ENCODE measurements around the gene ELL2.

The ELL2 gene

GRCh38 chr5:95973793-95974325 lies 12.2 kb upstream of the ELL2 start:
- H3K4me1 ChIP-seq (ENCODE audit: control insufficient read depth, insufficient read depth, low read length) = no peaks in the 10 kb centered on the region
- H3K9ac ChIP-seq (ENCODE audit: low read length) = no peak overlapping the region
- H3K4me3 ChIP-seq (ENCODE audit: low read length) = no peak overlapping the region
- H3K27me3 ChIP-seq (ENCODE audit: control insufficient read depth, insufficient read depth, low read length) = no peaks in the 10 kb centered on the region
- H3K27ac ChIP-seq (ENCODE audit: low read depth, low read length) = no peak overlapping the region
- H3K36me3 ChIP-seq (ENCODE audit: control insufficient read depth, insufficient read depth, low read length) = no peaks in the 10 kb centered on the region

- H3K36me3 ChIP-seq (ENCODE audit: control insufficient read depth, insufficient read depth, low read length) = no peaks in the 10 kb centered on the region
- no peak overlapping the region for H3K27ac ChIP-seq (ENCODE audit: low read depth, low read length)
- H3K27me3 ChIP-seq (ENCODE audit: control insufficient read depth, insufficient read depth, low read length) = no peaks in the 10 kb centered on the region
- H3K4me3 ChIP-seq (ENCODE audit: low read length) = no peak overlapping the region
- H3K9ac ChIP-seq (ENCODE audit: low read length) = no peak overlapping the region
- no peaks in the 10 kb centered on the region for H3K4me1 ChIP-seq (ENCODE audit: control insufficient read depth, insufficient read depth, low read length)
Observed at GRCh38 chr5:95972196-95972595, 10.5 kb upstream of the ELL2 start.

- no peak overlapping the region for H3K9ac ChIP-seq (ENCODE audit: low read length)
- no peaks in the 10 kb centered on the region for H3K4me1 ChIP-seq (ENCODE audit: control insufficient read depth, insufficient read depth, low read length)
- H3K4me3 ChIP-seq (ENCODE audit: low read length) = no peak overlapping the region
- no peaks in the 10 kb centered on the region for H3K36me3 ChIP-seq (ENCODE audit: control insufficient read depth, insufficient read depth, low read length)
- no peak overlapping the region for H3K27ac ChIP-seq (ENCODE audit: low read depth, low read length)
- no peaks in the 10 kb centered on the region for H3K27me3 ChIP-seq (ENCODE audit: control insufficient read depth, insufficient read depth, low read length)
Observed at GRCh38 chr5:95970359-95970704, 8.7 kb upstream of the ELL2 start.

- no peak overlapping the region for H3K4me3 ChIP-seq (ENCODE audit: low read length)
- no peaks in the 10 kb centered on the region for H3K27me3 ChIP-seq (ENCODE audit: control insufficient read depth, insufficient read depth, low read length)
Observed at GRCh38 chr5:95969651-95970358, 8.2 kb upstream of the ELL2 start.

GRCh38 chr5:95969055-95969454 lies 7.4 kb upstream of the ELL2 start:
- H3K27me3 ChIP-seq (ENCODE audit: control insufficient read depth, insufficient read depth, low read length) = no peaks in the 10 kb centered on the region
- no peak overlapping the region for H3K9ac ChIP-seq (ENCODE audit: low read length)
- H3K27ac ChIP-seq (ENCODE audit: low read depth, low read length) = no peak overlapping the region
- no peaks in the 10 kb centered on the region for H3K36me3 ChIP-seq (ENCODE audit: control insufficient read depth, insufficient read depth, low read length)
- no peaks in the 10 kb centered on the region for H3K4me1 ChIP-seq (ENCODE audit: control insufficient read depth, insufficient read depth, low read length)
- H3K4me3 ChIP-seq (ENCODE audit: low read length) = no peak overlapping the region

More at GRCh38 chr5:95969651-95970358, 8.2 kb upstream of the ELL2 start:
- no peak overlapping the region for H3K27ac ChIP-seq (ENCODE audit: low read depth, low read length)
- H3K36me3 ChIP-seq (ENCODE audit: control insufficient read depth, insufficient read depth, low read length) = no peaks in the 10 kb centered on the region
- no peak overlapping the region for H3K9ac ChIP-seq (ENCODE audit: low read length)
- H3K4me1 ChIP-seq (ENCODE audit: control insufficient read depth, insufficient read depth, low read length) = no peaks in the 10 kb centered on the region

- Histone ChIP-seq H3K27me3 (ENCODE audit: control insufficient read depth, insufficient read depth, low read length) (no peaks in the 10 kb centered on the region), H3K27ac (ENCODE audit: low read depth, low read length) (no peak overlapping the region), H3K36me3 (ENCODE audit: control insufficient read depth, insufficient read depth, low read length) (no peaks in the 10 kb centered on the region), H3K4me3 (ENCODE audit: low read length) (no peak overlapping the region), H3K4me1 (ENCODE audit: control insufficient read depth, insufficient read depth, low read length) (no peaks in the 10 kb centered on the region), H3K9ac (ENCODE audit: low read length) (no peak overlapping the region)
Observed at GRCh38 chr5:95967236-95967635, 5.6 kb upstream of the ELL2 start.

- H3K27me3 ChIP-seq (ENCODE audit: control insufficient read depth, insufficient read depth, low read length) = no peaks in the 10 kb centered on the region
- H3K9ac ChIP-seq (ENCODE audit: low read length) = no peak overlapping the region
Observed at GRCh38 chr5:95966005-95966404, 4.4 kb upstream of the ELL2 start.

GRCh38 chr5:95963650-95964410 lies 2.2 kb upstream of the ELL2 start:
- Histone ChIP-seq H3K36me3 (ENCODE audit: control insufficient read depth, insufficient read depth, low read length) (no peaks in the 10 kb centered on the region), H3K4me3 (ENCODE audit: low read length) (no peak overlapping the region), H3K9ac (ENCODE audit: low read length) (no peak overlapping the region), H3K4me1 (ENCODE audit: control insufficient read depth, insufficient read depth, low read length) (peaks cover 7% of the 10 kb centered on the region), H3K27me3 (ENCODE audit: control insufficient read depth, insufficient read depth, low read length) (no peaks in the 10 kb centered on the region), H3K27ac (ENCODE audit: low read depth, low read length) (no peak overlapping the region)

More at GRCh38 chr5:95966005-95966404, 4.4 kb upstream of the ELL2 start:
- Histone ChIP-seq H3K4me3 (ENCODE audit: low read length) (no peak overlapping the region), H3K4me1 (ENCODE audit: control insufficient read depth, insufficient read depth, low read length) (no peaks in the 10 kb centered on the region), H3K36me3 (ENCODE audit: control insufficient read depth, insufficient read depth, low read length) (no peaks in the 10 kb centered on the region), H3K27ac (ENCODE audit: low read depth, low read length) (no peak overlapping the region)

- peak overlapping the region; percentile 95 for H3K27ac ChIP-seq (ENCODE audit: low read depth, low read length)
- H3K4me3 ChIP-seq (ENCODE audit: low read length) = no peak overlapping the region
- no peaks in the 10 kb centered on the region for H3K27me3 ChIP-seq (ENCODE audit: control insufficient read depth, insufficient read depth, low read length)
- H3K9ac ChIP-seq (ENCODE audit: low read length) = no peak overlapping the region
- peaks cover 7% of the 10 kb centered on the region for H3K4me1 ChIP-seq (ENCODE audit: control insufficient read depth, insufficient read depth, low read length)
- H3K36me3 ChIP-seq (ENCODE audit: control insufficient read depth, insufficient read depth, low read length) = no peaks in the 10 kb centered on the region
Observed at GRCh38 chr5:95962785-95963184, 1.1 kb upstream of the ELL2 start.

- Histone ChIP-seq H3K27ac (ENCODE audit: low read depth, low read length) (peak overlapping the region; percentile 95), H3K9ac (ENCODE audit: low read length) (no peak overlapping the region), H3K4me3 (ENCODE audit: low read length) (peak overlapping the region; percentile 92), H3K4me1 (ENCODE audit: control insufficient read depth, insufficient read depth, low read length) (peaks cover 7% of the 10 kb centered on the region), H3K36me3 (ENCODE audit: control insufficient read depth, insufficient read depth, low read length) (no peaks in the 10 kb centered on the region), H3K27me3 (ENCODE audit: control insufficient read depth, insufficient read depth, low read length) (no peaks in the 10 kb centered on the region)
Observed at GRCh38 chr5:95962475-95962773, 773 bp upstream of the ELL2 start.

- peaks cover 7% of the 10 kb centered on the region for H3K4me1 ChIP-seq (ENCODE audit: control insufficient read depth, insufficient read depth, low read length)
- H3K27ac ChIP-seq (ENCODE audit: low read depth, low read length) = peak overlapping the region; percentile 95
- H3K36me3 ChIP-seq (ENCODE audit: control insufficient read depth, insufficient read depth, low read length) = no peaks in the 10 kb centered on the region
- H3K9ac ChIP-seq (ENCODE audit: low read length) = peak overlapping the region; percentile 92
- no peaks in the 10 kb centered on the region for H3K27me3 ChIP-seq (ENCODE audit: control insufficient read depth, insufficient read depth, low read length)
- peak overlapping the region; percentile 92 for H3K4me3 ChIP-seq (ENCODE audit: low read length)
Observed at GRCh38 chr5:95960667-95961616, 709 bp downstream of the ELL2 start.

All from rectal smooth muscle tissue (tissue), 1 donor.